HEK293T (cell line): Measurements from ENCODE around the gene RNF213.

Experiments used
- BHLHE40 ChIP-seq: fragments of 450-650 bp; IDR thresholded peaks from 2 replicates; pipeline ENCODE4 v1.6.1; 2016; ENCODE audit warnings: mild to moderate bottlenecking, moderate library complexity, borderline replicate concordance
- CTBP1 ChIP-seq: fragments of 450-650 bp; IDR thresholded peaks from 2 replicates; pipeline ENCODE4 v1.6.1; 2016; ENCODE audit warnings: borderline replicate concordance
- ELF4 ChIP-seq: fragments of 450-650 bp; IDR thresholded peaks from 2 replicates; pipeline ENCODE4 v1.6.1; 2017; ENCODE audit warnings: antibody characterized with exemption
- FOXK2 ChIP-seq: fragments of 450-650 bp; IDR thresholded peaks from 2 replicates; pipeline ENCODE4 v1.6.1; 2016; ENCODE audit warnings: mild to moderate bottlenecking
- FOXM1 ChIP-seq: fragments of 450-650 bp; IDR thresholded peaks from 2 replicates; pipeline ENCODE4 v1.6.1; 2017; ENCODE audit warnings: mild to moderate bottlenecking, borderline replicate concordance
- HDGF ChIP-seq: fragments of 450-650 bp; IDR thresholded peaks from 2 replicates; pipeline ENCODE4 v1.6.1; 2017; ENCODE audit warnings: antibody characterized with exemption, borderline replicate concordance
- L3MBTL2 ChIP-seq: fragments of 450-650 bp; conservative IDR thresholded peaks from 2 replicates; pipeline ENCODE4 v1.6.1; 2016; ENCODE audit warnings: mild to moderate bottlenecking
- LEF1 ChIP-seq: fragments of 450-650 bp; IDR thresholded peaks from 2 replicates; pipeline ENCODE4 v1.6.1; 2017; ENCODE audit warnings: mild to moderate bottlenecking, borderline replicate concordance
- NFRKB ChIP-seq: fragments of 450-650 bp; IDR thresholded peaks from 2 replicates; pipeline ENCODE4 v1.6.1; 2016; ENCODE audit warnings: mild to moderate bottlenecking, moderate library complexity
- SP1 ChIP-seq: fragments of 450-650 bp; IDR thresholded peaks from 2 replicates; pipeline ENCODE4 v1.6.1; 2017

- TF ChIP-seq FOXM1: no peak
- TF ChIP-seq ELF4: no peak
- no peak for TF ChIP-seq SP1
- no peak for TF ChIP-seq HDGF
- no peak for TF ChIP-seq CTBP1
- TF ChIP-seq L3MBTL2: no peak
- no peak for TF ChIP-seq FOXK2
- TF ChIP-seq NFRKB: no peak
- no peak for TF ChIP-seq LEF1
- no peak for TF ChIP-seq BHLHE40
Measured at GRCh38 chr17:80353718-80354275, 93.1 kb downstream of the RNF213 start.
